ENCODE measurements around the gene JARID2.

JARID2 gene

GRCh38 chr6:15516378-15516777 lies 270.5 kb downstream of the JARID2 start:
- Histone ChIP-seq H3K4me1 (ENCODE audit: control extremely low read depth in 1 of 4, control insufficient read depth in 4 of 4, insufficient read depth in 4 of 4, low read length in 3 of 4) (peaks cover 0 to 2% (median under 1%) of the 10 kb centered on the region in 4 experiments), H3K36me3 (ENCODE audit: control insufficient read depth in 4 of 4, insufficient read depth in 4 of 4, low read length in 3 of 4) (peaks cover 6 to 93% (median 75%) of the 10 kb centered on the region in 4 experiments), H3K27me3 (replicated peaks in 2 of 5; ENCODE audit: control insufficient read depth in 4 of 5, insufficient read depth in 5 of 5, low read length in 4 of 5) (no peaks in the 10 kb centered on the region), H3K4me3 (ENCODE audit: control insufficient read depth in 1 of 7, extremely low read depth in 1 of 7, insufficient read depth in 4 of 7, low read depth in 2 of 7, low read length in 6 of 7) (no peak overlapping the region), H3K9me3 (ENCODE audit: control extremely low read depth in 1 of 5, control insufficient read depth in 4 of 5, insufficient read depth in 2 of 5, low read depth in 1 of 5, low read length in 4 of 5) (no peaks in the 10 kb centered on the region), H3K27ac (ENCODE audit: insufficient read depth in 1 of 2, low read depth in 1 of 2, low read length in 2 of 2, poor library complexity in 1 of 2, severe bottlenecking in 2 of 2) (no peak overlapping the region)
- ChIA-PET POLR2A (no interaction called here), CTCF (no interaction called here)
- DNase-seq = no peak
- 99% methylated on average over 8 of the region's 13 CpGs for WGBS (ENCODE audit: insufficient coverage)

DNA sequence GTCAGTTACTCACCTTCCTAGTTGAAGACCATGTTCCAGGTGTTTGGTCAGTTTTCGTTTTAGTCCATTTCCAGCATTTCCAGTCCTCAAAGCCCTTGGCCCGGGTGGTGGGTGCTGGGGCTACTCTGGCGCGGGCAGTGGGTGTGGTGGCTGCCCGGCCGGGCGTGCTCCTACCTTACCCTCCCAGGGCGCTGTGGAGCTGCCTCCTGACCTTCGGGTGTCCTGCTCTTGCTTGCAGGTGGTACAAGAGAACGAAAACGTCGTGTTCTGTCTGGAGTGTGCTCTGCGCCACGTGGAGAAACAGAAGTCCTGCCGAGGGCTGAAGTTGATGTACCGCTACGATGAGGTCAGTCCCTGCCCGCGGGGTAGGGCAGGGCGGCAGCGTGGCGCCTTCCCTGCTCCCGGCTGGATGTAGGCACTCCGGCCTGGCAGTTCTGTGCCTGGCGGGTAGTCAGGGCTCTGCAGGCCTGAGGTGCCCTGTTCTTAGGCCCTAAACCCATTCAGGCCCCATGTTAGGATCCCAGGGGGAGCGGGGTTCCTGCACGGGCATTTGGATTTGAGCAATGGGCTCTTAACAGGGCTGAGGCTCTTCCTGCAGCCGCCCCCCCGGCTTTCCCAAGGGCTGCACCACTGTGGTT lies 271.2 kb downstream of the JARID2 start:
- no peak for DNase-seq
- peaks cover 0 to 9% (median 5%) of the 10 kb centered on the region in 4 experiments for H3K4me1 ChIP-seq (ENCODE audit: control extremely low read depth in 1 of 4, control insufficient read depth in 4 of 4, insufficient read depth in 4 of 4, low read length in 3 of 4)
- H3K27ac ChIP-seq (ENCODE audit: insufficient read depth in 1 of 2, low read depth in 1 of 2, low read length in 2 of 2, poor library complexity in 1 of 2, severe bottlenecking in 2 of 2) = no peak overlapping the region
- 97% methylated on average over 29 of the region's 29 CpGs for WGBS (ENCODE audit: insufficient coverage)
- H3K9me3 ChIP-seq (ENCODE audit: control extremely low read depth in 1 of 5, control insufficient read depth in 4 of 5, insufficient read depth in 2 of 5, low read depth in 1 of 5, low read length in 4 of 5) = no peaks in the 10 kb centered on the region
- CTCF ChIA-PET = no interaction called here
- POLR2A ChIA-PET = no interaction called here
- H3K4me3 ChIP-seq (ENCODE audit: control insufficient read depth in 1 of 7, extremely low read depth in 1 of 7, insufficient read depth in 4 of 7, low read depth in 2 of 7, low read length in 6 of 7) = no peak overlapping the region
- peaks cover 8 to 93% (median 74%) of the 10 kb centered on the region in 4 experiments for H3K36me3 ChIP-seq (ENCODE audit: control insufficient read depth in 4 of 4, insufficient read depth in 4 of 4, low read length in 3 of 4)
- no peaks in the 10 kb centered on the region for H3K27me3 ChIP-seq (replicated peaks in 2 of 5; ENCODE audit: control insufficient read depth in 4 of 5, insufficient read depth in 5 of 5, low read length in 4 of 5)

DNA sequence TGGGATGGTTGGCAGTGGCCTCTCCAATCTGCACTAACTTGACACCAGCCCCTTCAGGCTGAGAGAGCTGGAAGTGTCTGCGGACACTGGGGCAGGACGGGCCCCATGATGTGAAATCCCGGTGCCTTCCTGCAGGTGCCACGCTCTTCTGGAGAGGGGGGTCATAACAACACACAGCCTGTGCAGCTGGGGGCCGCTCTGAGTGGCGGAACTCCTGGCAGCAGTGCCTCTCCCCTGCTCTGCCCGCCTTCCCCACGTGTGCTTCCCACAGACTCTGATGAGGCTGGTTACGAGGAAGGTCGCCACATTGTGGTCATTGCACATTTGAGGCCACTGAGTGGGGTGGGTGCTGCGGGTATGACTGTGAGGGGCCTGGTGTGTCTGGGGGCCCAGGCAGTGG lies 271.7 kb downstream of the JARID2 start:
- Histone ChIP-seq H3K4me3 (ENCODE audit: control insufficient read depth in 1 of 7, extremely low read depth in 1 of 7, insufficient read depth in 4 of 7, low read depth in 2 of 7, low read length in 6 of 7) (no peak overlapping the region), H3K4me1 (ENCODE audit: control extremely low read depth in 1 of 4, control insufficient read depth in 4 of 4, insufficient read depth in 4 of 4, low read length in 3 of 4) (peaks cover 0 to 14% (median 10%) of the 10 kb centered on the region in 4 experiments), H3K36me3 (ENCODE audit: control insufficient read depth in 4 of 4, insufficient read depth in 4 of 4, low read length in 3 of 4) (peaks cover 8 to 92% (median 77%) of the 10 kb centered on the region in 4 experiments), H3K27ac (ENCODE audit: insufficient read depth in 1 of 2, low read depth in 1 of 2, low read length in 2 of 2, poor library complexity in 1 of 2, severe bottlenecking in 2 of 2) (no peak overlapping the region), H3K9me3 (ENCODE audit: control extremely low read depth in 1 of 5, control insufficient read depth in 4 of 5, insufficient read depth in 2 of 5, low read depth in 1 of 5, low read length in 4 of 5) (no peaks in the 10 kb centered on the region), H3K27me3 (replicated peaks in 2 of 5; ENCODE audit: control insufficient read depth in 4 of 5, insufficient read depth in 5 of 5, low read length in 4 of 5) (no peaks in the 10 kb centered on the region)
- POLR2A ChIA-PET = no interaction called here
- WGBS (ENCODE audit: insufficient coverage) = 98% methylated on average over 9 of the region's 11 CpGs
- CTCF ChIA-PET = interaction anchor here (1.6 kb wide), 1 partner anchor 106 kb away, joined by 4 read pairs; no protein-coding TSS in a partner anchor
- DNase-seq = no peak

DNA sequence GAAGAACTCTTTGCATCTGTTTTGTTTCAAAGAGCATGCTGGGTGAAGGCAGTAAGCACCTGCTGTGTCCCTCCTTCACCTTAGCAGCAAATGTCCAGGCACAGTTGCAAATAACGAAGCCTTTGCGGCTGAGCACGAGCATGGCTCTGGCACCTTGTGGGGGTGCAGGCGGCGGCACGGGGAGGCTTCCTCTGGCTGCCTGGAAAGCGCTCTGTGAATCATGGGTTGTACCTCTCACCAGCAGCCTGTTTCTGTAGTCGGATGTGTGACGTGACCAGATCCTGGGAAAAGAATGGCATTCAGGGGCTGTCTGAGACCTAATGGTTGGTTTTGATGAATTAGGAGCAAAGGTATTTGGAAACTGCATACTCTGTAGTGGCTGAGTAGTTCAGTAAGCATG lies 272.2 kb downstream of the JARID2 start:
- Histone ChIP-seq H3K4me1 (ENCODE audit: control extremely low read depth in 1 of 4, control insufficient read depth in 4 of 4, insufficient read depth in 4 of 4, low read length in 3 of 4) (peaks cover 0 to 18% (median 11%) of the 10 kb centered on the region in 4 experiments), H3K27ac (ENCODE audit: insufficient read depth in 1 of 2, low read depth in 1 of 2, low read length in 2 of 2, poor library complexity in 1 of 2, severe bottlenecking in 2 of 2) (no peak overlapping the region), H3K9me3 (ENCODE audit: control extremely low read depth in 1 of 5, control insufficient read depth in 4 of 5, insufficient read depth in 2 of 5, low read depth in 1 of 5, low read length in 4 of 5) (no peaks in the 10 kb centered on the region), H3K36me3 (ENCODE audit: control insufficient read depth in 4 of 4, insufficient read depth in 4 of 4, low read length in 3 of 4) (peaks cover 8 to 92% (median 78%) of the 10 kb centered on the region in 4 experiments), H3K27me3 (replicated peaks in 2 of 5; ENCODE audit: control insufficient read depth in 4 of 5, insufficient read depth in 5 of 5, low read length in 4 of 5) (no peaks in the 10 kb centered on the region), H3K4me3 (ENCODE audit: control insufficient read depth in 1 of 7, extremely low read depth in 1 of 7, insufficient read depth in 4 of 7, low read depth in 2 of 7, low read length in 6 of 7) (no peak overlapping the region)
- DNase-seq = no peak
- POLR2A ChIA-PET = interaction anchor here (0.6 kb wide), 1 partner anchor 38 kb away, joined by 4 read pairs; no protein-coding TSS in a partner anchor
- CTCF ChIA-PET = interaction anchor here (1.6 kb wide), 1 partner anchor 105 kb away, joined by 4 read pairs; no protein-coding TSS in a partner anchor
- WGBS (ENCODE audit: insufficient coverage) = 90% methylated on average over 9 of the region's 9 CpGs

DNA sequence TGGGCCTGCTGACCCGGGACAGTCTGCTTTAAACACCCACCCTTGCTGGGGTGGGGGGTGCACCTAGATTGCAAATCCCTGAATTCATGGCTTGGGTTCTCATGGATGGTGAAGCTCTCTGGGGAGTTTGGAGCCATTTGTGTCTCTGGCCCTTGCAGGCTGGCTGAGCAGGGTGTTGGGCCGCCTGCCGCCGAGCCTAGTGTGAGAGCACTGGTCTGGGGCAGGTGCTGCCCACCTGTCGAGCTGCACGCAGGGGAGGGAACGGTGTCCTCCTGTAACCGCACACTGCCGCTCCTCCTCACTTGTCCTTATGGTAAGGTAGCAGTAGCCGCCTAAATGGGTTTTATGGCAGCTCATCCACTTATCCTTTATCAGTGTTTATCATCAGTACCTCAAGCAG lies 273.0 kb downstream of the JARID2 start:
- Histone ChIP-seq H3K4me3 (ENCODE audit: control insufficient read depth in 1 of 7, extremely low read depth in 1 of 7, insufficient read depth in 4 of 7, low read depth in 2 of 7, low read length in 6 of 7) (no peak overlapping the region), H3K27ac (ENCODE audit: insufficient read depth in 1 of 2, low read depth in 1 of 2, low read length in 2 of 2, poor library complexity in 1 of 2, severe bottlenecking in 2 of 2) (no peak overlapping the region), H3K27me3 (replicated peaks in 2 of 5; ENCODE audit: control insufficient read depth in 4 of 5, insufficient read depth in 5 of 5, low read length in 4 of 5) (no peaks in the 10 kb centered on the region), H3K9me3 (ENCODE audit: control extremely low read depth in 1 of 5, control insufficient read depth in 4 of 5, insufficient read depth in 2 of 5, low read depth in 1 of 5, low read length in 4 of 5) (no peaks in the 10 kb centered on the region), H3K36me3 (ENCODE audit: control insufficient read depth in 4 of 4, insufficient read depth in 4 of 4, low read length in 3 of 4) (peaks cover 8 to 92% (median 79%) of the 10 kb centered on the region in 4 experiments), H3K4me1 (ENCODE audit: control extremely low read depth in 1 of 4, control insufficient read depth in 4 of 4, insufficient read depth in 4 of 4, low read length in 3 of 4) (peaks cover 0 to 18% (median 11%) of the 10 kb centered on the region in 4 experiments)
- DNase-seq = no peak
- POLR2A ChIA-PET = interaction anchor here (0.6 kb wide), 1 partner anchor 37 kb away, joined by 4 read pairs; no protein-coding TSS in a partner anchor
- 99% methylated on average over 9 of the region's 10 CpGs for WGBS (ENCODE audit: insufficient coverage)
- CTCF ChIA-PET = interaction anchor here (1.0 to 2.1 kb wide), 4 partner anchors 8 to 110 kb away, joined by 3 to 8 read pairs (median 4); no protein-coding TSS in a partner anchor

GRCh38 chr6:15519681-15520080 lies 273.8 kb downstream of the JARID2 start:
- Histone ChIP-seq H3K9me3 (ENCODE audit: control extremely low read depth in 1 of 5, control insufficient read depth in 4 of 5, insufficient read depth in 2 of 5, low read depth in 1 of 5, low read length in 4 of 5) (no peaks in the 10 kb centered on the region), H3K27me3 (replicated peaks in 2 of 5; ENCODE audit: control insufficient read depth in 4 of 5, insufficient read depth in 5 of 5, low read length in 4 of 5) (no peaks in the 10 kb centered on the region), H3K4me3 (ENCODE audit: control insufficient read depth in 1 of 7, extremely low read depth in 1 of 7, insufficient read depth in 4 of 7, low read depth in 2 of 7, low read length in 6 of 7) (no peak overlapping the region), H3K4me1 (ENCODE audit: control extremely low read depth in 1 of 4, control insufficient read depth in 4 of 4, insufficient read depth in 4 of 4, low read length in 3 of 4) (peaks cover 0 to 18% (median 11%) of the 10 kb centered on the region in 4 experiments), H3K36me3 (ENCODE audit: control insufficient read depth in 4 of 4, insufficient read depth in 4 of 4, low read length in 3 of 4) (peaks cover 12 to 92% (median 78%) of the 10 kb centered on the region in 4 experiments), H3K27ac (ENCODE audit: insufficient read depth in 1 of 2, low read depth in 1 of 2, low read length in 2 of 2, poor library complexity in 1 of 2, severe bottlenecking in 2 of 2) (no peak overlapping the region)
- no peak for DNase-seq
- POLR2A ChIA-PET = no interaction called here
- WGBS (ENCODE audit: insufficient coverage) = 74% methylated on average over 3 of the region's 6 CpGs
- CTCF ChIA-PET = interaction anchor here (0.8 to 2.1 kb wide), 7 partner anchors 9 to 687 kb away, joined by 3 to 8 read pairs (median 3); no protein-coding TSS in a partner anchor

- WGBS (ENCODE audit: insufficient coverage) = 99% methylated on average over 8 of the region's 20 CpGs
- no peaks in the 10 kb centered on the region for H3K27me3 ChIP-seq (replicated peaks in 2 of 5; ENCODE audit: control insufficient read depth in 4 of 5, insufficient read depth in 5 of 5, low read length in 4 of 5)
- no peaks in the 10 kb centered on the region for H3K9me3 ChIP-seq (ENCODE audit: control extremely low read depth in 1 of 5, control insufficient read depth in 4 of 5, insufficient read depth in 2 of 5, low read depth in 1 of 5, low read length in 4 of 5)
- H3K4me3 ChIP-seq (ENCODE audit: control insufficient read depth in 1 of 7, extremely low read depth in 1 of 7, insufficient read depth in 4 of 7, low read depth in 2 of 7, low read length in 6 of 7) = no peak overlapping the region
- H3K27ac ChIP-seq (ENCODE audit: insufficient read depth in 1 of 2, low read depth in 1 of 2, low read length in 2 of 2, poor library complexity in 1 of 2, severe bottlenecking in 2 of 2) = no peak overlapping the region
- H3K36me3 ChIP-seq (ENCODE audit: control insufficient read depth in 4 of 4, insufficient read depth in 4 of 4, low read length in 3 of 4) = peaks cover 12 to 92% (median 81%) of the 10 kb centered on the region in 4 experiments
- POLR2A ChIA-PET = no interaction called here
- peaks cover 0 to 18% (median 11%) of the 10 kb centered on the region in 4 experiments for H3K4me1 ChIP-seq (ENCODE audit: control extremely low read depth in 1 of 4, control insufficient read depth in 4 of 4, insufficient read depth in 4 of 4, low read length in 3 of 4)
- CTCF ChIA-PET = interaction anchor here (1.0 to 2.1 kb wide), 3 partner anchors 18 to 686 kb away, joined by 3 to 8 read pairs (median 3); no protein-coding TSS in a partner anchor
- peak in 1 of 3 donors; percentile 43 for DNase-seq
Measured at GRCh38 chr6:15520626-15521203, 274.8 kb downstream of the JARID2 start.

Measured in common myeloid progenitor, CD34-positive (primary cell).